RKO (cell line): ENCODE results near the gene GRAMD1A.
"Not testable (repeated sequence)": the region's sequence is repeated elsewhere in the genome, so short reads cannot be mapped to it uniquely, and the experiment has no call there.

ENCODE experiments used
- DNase-seq: peaks from one replicate; pipeline ENCODE4 v3.0.0-alpha.2; 2016; ENCODE audit warnings: low spot score

Gene GRAMD1A

DNA sequence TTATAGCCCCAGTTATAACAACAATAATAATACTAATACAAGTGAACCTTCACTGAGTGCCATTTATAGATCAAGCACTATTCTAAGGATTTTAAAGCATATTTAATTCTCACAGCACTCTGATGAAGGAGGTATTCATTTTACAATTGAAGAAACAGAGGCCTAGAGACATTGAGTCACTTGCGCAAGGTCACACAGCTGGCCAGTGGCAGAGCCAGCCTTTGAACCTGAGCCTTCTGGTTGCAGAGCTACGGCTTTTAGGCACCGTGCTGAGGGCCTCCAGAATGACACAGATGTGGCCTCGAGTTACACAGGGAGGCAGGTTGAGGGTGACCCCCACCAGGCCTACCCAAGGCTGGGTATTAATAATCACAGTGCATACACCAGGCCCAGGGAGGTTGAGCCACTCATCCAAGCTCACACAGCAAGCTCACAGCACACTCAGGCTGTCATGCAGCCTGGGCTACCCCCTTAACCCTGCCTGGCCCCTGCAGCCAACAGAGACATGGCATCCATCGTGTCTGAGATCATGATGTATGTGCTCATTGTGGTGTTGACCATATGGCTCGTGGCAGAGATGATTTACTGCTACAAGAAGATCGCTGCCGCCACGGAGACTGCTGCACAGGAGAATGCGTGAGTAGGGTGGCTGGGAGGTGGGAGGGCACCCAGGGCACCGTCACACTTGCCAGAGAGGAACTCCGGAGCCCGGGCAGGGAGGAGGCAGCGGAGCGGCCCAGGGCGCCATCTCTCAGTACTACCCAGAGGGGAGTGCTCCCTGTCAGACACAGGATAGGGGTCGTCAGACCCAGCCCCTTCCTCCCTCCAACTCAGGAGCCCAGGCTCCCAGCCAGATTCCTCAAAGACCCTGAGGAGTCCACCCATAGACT, 38.7 kb downstream of the GRAMD1A start:
- DNase-seq = no peak

DNA sequence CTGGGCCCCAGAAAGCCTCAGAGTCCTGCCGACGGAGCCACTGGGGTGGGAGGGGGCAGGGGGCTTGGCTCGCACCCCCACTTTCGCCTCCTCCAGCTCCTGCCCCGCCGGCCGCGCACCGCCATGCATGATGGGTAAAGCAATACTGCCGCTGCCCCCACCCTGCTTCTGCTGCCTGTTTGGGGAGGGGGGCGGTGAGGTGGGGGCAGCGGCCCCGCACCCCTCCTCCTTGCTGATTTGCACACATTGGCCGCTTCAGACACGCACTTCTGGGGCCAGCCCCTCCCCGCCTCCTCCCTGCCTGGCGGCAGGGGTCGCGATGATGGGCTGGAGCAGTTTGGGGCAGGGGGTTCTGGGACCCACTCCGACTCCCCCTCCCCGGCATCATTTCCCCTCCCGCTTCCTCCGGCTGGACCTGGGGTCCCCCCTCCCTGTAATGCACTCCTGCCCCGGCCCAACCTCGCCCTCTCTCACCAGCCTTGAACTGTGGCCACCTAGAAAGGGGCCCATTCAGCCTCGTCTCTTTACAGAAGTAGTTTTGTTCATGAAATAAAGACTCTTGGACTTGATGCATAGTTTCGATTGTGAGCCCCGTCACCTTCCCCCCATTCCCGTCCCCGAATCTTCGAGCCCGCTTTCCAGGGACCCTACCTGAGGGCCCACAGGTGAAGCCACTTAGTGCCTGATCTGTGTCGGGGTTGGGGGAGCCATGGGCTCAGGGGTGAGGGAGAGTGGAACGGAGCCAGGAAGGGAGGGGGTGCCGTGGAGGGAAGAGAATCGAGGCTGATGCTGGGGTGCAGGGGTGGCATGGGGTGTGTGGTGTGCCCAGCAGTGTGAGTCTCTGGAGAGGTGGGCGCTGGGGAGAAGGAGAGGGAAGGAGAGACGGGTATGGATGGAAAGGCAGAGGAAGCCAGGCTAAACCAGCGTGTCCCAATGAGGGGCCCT, 40.0 kb downstream of the GRAMD1A start:
- no peak for DNase-seq

GRCh38 chr19:35040826-35041547, 40.9 kb downstream of the GRAMD1A start:
- DNase-seq = no peak

DNA sequence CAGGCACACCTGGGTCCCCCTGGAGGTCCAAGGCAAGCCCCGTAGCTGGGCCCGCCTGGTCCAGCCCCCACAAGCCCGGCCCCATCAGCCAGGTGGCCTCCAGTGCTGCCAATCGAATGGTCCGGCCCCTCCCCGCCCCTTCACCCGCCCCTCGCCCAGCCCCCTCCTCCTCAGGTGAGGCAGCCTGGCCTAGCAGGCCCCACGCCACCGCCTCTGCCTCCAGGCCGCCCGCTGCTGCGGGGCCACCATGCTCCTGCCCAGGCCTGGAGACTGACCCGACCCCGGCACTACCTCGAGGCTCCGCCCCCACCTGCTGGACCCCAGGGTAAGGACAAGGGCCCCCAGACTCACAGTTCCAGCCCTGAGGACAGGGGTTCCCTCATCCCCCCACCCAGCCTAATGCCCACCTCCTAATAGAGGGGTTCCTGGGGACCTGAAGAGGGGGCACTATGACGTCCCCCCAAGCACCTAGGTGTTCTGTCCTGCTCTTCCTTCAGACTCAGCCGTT, 41.5 kb downstream of the GRAMD1A start, which contains the start of gene HPN:
Gene HPN (plus strand): TSS at position 174 of the 508 bp plus-strand sequence. CDS start 786 bp downstream, outside the sequence.
- DNase-seq = no peak

- DNase-seq = no peak
Measured at GRCh38 chr19:35042056-35042730, 42.1 kb downstream of the GRAMD1A start.

DNA sequence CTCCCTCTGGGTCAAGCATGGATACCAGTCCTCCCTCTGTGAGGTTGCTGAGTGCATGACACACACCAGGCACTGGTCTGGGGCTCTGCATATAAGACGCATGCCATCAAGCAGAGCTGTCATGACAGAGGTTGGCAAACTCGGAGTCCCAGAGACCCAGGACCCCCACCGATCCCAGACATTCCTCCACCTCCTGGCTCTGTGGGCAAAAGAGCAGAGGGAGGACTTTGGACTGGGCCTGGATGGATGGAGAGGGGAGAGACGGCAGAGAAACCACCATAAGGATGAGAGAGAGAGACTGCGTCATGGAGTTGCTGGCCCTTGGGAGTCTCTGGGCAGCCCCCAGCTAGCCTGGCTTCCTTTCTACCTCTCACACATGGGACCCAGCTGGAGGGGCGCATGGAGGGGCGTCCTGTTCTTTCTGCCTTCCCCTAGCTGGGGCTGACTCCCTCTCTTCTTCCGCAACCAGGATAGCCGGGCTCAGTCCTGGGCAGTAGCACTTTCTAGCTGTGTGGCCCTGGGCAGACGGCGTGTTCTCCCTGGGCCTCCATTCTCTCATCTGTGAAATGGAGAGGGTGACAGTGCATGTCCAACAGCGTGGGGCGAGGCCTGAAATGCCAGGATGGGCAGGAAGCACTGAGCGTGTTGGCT, 43.0 kb downstream of the GRAMD1A start:
- no peak for DNase-seq

DNA sequence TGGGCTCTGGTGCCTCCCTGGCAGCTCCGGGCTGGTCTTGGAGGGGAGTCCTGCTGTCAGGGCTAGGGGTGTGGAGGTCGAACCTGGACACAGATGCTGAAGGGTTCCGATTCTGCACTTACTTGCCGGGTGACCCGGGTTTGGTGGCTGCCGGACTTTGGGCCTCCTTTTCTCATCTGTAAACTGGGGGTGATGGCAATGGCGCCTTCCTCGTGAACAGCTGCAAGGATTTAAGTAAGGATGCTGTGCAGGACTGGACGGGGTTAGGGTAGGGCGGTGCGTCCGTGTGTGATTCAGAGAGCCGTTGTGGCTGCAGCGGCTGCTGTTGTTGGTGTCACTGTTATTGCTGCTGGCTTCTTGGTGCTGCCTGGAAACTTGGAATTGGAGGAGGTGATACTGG, 43.8 kb downstream of the GRAMD1A start:
- DNase-seq = no peak

DNA sequence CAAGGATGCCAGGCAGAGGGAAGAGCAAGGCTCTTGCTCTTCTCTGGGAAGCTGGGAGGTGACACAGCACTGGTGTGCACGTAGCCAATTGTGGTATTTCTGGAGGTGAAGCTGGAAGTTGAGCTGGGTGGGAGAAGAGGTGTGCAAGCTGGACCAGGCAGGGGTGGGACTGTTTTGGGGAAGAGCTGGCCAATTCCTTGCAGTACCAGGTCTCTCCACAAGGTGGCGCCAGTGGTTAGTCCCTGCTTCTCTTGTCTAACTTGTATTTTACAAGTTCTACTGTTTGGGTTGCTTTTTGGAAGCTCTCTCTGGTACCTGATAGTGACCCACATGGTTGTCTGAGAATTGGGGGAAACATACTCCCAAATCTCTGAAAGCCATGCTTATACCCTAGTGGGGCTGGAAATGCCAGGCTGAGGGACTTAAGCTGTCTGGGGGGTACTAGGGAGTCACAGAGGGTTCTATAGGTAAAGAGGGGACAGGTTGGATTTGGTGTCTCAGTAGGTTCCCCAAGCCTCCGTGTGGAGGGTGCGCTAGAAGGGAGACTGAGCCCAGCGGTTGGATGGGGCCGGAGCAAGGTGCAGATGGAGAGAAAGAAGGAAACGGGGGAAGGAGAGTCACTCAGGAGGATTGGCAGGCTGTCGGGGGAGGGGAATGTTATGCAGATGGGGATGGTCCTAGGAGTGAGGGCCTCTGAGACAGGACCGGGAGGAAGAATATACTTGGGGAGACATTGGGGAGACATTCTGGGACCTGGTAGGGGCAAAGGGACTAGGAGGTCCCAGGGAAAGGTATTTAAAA, 44.4 kb downstream of the GRAMD1A start:
- peak; percentile 25 for DNase-seq

DNA sequence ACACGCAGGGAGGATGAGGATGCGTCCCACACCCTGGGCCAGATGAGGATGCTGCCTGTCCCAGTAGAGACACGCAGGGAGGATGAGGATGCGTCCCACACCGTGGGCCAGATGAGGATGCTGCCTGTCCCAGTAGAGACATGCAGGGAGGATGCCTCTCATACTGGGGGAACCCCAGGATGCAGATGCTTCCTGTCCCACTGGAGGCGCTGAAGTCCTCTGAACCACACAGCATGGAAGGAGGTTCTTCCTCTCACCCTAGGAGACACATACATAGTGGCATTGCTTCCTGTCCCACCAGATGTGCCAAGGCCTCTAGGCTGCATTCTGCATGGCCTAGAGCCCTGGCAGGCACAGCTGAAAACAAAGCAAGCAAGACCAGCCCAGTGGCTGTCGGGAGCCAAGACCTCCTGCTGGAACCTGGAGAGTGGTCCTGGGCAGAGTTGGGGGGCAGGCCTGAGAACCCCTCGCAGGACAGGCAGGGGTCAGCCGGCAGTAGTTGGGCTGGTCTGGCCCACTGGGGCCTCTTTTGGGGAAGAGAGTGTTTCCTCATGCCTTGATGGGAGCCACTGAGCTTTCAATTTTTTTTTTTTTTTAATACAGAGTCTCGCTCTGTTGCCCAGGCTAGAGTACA, 45.7 kb downstream of the GRAMD1A start:
- peak; percentile 35 for DNase-seq

DNA sequence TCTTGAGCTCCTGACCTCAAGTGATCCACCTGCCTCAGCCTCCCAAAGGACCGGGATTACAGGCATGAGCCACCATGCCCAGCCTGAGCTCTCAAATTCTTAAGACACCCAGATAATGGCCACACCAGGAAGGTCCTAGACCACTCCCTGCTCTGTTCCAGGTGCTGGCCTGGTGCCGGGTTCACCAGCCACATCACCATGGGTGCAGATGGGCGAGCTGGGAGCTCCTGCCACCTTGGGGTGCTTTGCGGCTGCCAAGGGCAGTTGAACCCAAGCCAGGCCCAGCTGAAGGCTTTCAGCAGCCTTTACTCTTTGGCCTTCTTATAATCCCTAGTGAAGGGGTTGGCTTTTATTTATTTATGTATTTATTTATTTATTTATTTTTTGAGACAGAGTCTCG, 46.3 kb downstream of the GRAMD1A start:
- DNase-seq = no peak

GRCh38 chr19:35048911-35049411, 48.8 kb downstream of the GRAMD1A start:
- no peak for DNase-seq

GRCh38 chr19:35049456-35049855, 49.3 kb downstream of the GRAMD1A start:
- DNase-seq = no peak

DNA sequence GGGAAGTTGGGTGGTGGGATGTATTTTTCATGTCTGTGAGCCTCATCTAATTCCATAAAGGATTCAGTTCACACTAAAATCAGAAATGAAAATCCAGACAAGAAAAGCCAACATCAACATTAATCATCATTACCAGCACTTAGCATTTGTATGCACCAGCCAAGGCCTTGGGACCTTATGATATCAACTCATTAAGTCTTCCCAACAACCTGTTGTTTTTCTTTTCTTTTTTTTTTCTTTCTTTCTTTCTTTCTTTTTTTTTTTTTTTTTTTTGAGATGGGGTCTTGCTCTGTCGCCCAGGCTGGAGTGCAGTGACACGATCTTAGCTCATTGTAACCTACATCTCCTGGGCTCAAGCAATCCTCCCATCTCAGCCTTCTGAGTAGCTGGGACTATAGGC, 50.5 kb downstream of the GRAMD1A start:
- not testable (repeated sequence) for DNase-seq

- not testable (repeated sequence) for DNase-seq
Measured at GRCh38 chr19:35051268-35051667, 51.1 kb downstream of the GRAMD1A start.

- no peak for DNase-seq
Measured at GRCh38 chr19:35051796-35052195, 51.7 kb downstream of the GRAMD1A start.

DNA sequence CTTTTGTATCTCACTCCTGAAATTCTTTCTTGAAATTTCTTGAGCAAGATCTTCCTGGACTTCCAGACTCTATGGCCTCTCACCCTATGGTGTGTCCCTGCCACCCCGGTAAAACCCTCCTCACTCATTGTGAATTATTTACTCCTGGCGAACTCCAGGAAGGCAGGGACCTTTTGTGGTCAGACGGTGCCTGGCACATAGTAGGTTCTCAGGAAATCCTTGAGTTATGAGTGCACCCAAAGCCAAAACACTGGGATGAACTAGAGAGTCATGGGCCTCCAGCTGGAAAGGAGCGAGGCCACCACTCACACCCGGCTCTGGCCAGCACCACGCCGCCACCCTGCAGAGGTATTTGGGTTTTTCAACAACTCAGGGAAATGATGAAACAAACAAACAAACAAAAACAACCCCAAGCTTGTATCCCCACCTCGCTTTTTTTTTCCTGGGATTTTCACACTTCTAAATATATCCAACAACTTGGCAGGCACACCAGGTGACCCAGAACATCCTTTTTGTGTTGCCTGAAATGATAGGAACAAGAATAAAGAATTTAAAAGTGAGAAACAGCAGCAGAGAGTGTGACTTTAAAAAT, 52.6 kb downstream of the GRAMD1A start:
- DNase-seq = no peak

GRCh38 chr19:35053667-35054293, 53.7 kb downstream of the GRAMD1A start:
- no peak for DNase-seq

GRCh38 chr19:35054626-35055025, 54.5 kb downstream of the GRAMD1A start:
- DNase-seq = no peak
